ENCODE results near the gene CYP3A5. TPM values are rescaled to one million over a fixed set of nuclear protein-coding genes. Genes with fewer than 3 reads are reported as not detected.
A peak's percentile ranks its signal among the peaks of the same experiment; 100 is the strongest.

Gene CYP3A5
- total RNA-seq, 1 experiment from 2014 or later: not detected

- Histone ChIP-seq H3K27ac (ENCODE audit: low read length) (no peak overlapping the region), H3K79me2 (ENCODE audit: low read length) (no peaks in the 10 kb centered on the region), H3K9ac (ENCODE audit: low read length) (no peak overlapping the region), H4K20me1 (ENCODE audit: low read length) (no peaks in the 10 kb centered on the region), H3K4me2 (ENCODE audit: low read length) (no peak overlapping the region), H3K4me1 (ENCODE audit: insufficient read depth, low read length) (no peaks in the 10 kb centered on the region), H3K4me3 (ENCODE audit: low read length) (no peak overlapping the region), H2AFZ (ENCODE audit: low read length) (no peak overlapping the region), H3K27me3 (ENCODE audit: low read length) (no peaks in the 10 kb centered on the region), H3K36me3 (ENCODE audit: low read depth, low read length) (no peaks in the 10 kb centered on the region), H3F3A (ENCODE audit: low read length, unreplicated experiment) (no peaks in the 10 kb centered on the region), H3K9me3 (ENCODE audit: low read length) (no peaks in the 10 kb centered on the region), H3K9me2 (replicated peaks; ENCODE audit: low read length) (no peaks in the 10 kb centered on the region)
- ChIA-PET POLR2A (ENCODE audit: unreplicated experiment) (no interaction called here), CTCF (no interaction called here)
- intact Hi-C loops (cut with micrococcal nuclease): no loop called here
- BruUV-seq (replicated peaks): no TSS peak
- no peak for DNase-seq
- TF ChIP-seq CTCF (conservative IDR thresholded peaks at IDR 0.05; ENCODE audit: low read depth, low read length): no peak
- TF ChIP-seq EZH2phosphoT487 (IDR thresholded peaks at IDR 0.05; ENCODE audit: borderline replicate concordance, low read length): no peak
- no peak for TF ChIP-seq EZH2 (IDR thresholded peaks at IDR 0.05; ENCODE audit: low read length, unreplicated experiment)
- ATAC-seq: no peak
These were observed 5.4 kb upstream of the CYP3A5 start for GRCh38 chr7:99685129-99685758.

- no peaks in the 10 kb centered on the region for H3K27me3 ChIP-seq (ENCODE audit: low read length)
- H2AFZ ChIP-seq (ENCODE audit: low read length): peak overlapping the region; percentile 43
- H3K27ac ChIP-seq (ENCODE audit: low read length): no peak overlapping the region
- no peaks in the 10 kb centered on the region for H3K79me2 ChIP-seq (ENCODE audit: low read length)
- H3K9me3 ChIP-seq (ENCODE audit: low read length): no peaks in the 10 kb centered on the region
- no TSS peak for BruUV-seq (replicated peaks)
- no peaks in the 10 kb centered on the region for H3K36me3 ChIP-seq (ENCODE audit: low read depth, low read length)
- H3F3A ChIP-seq (ENCODE audit: low read length, unreplicated experiment): no peaks in the 10 kb centered on the region
- ChIA-PET CTCF (no interaction called here), POLR2A (ENCODE audit: unreplicated experiment) (interaction anchor here (0.6 kb wide), 1 partner anchor 57 kb away, joined by 4 read pairs; no protein-coding TSS in a partner anchor)
- no peaks in the 10 kb centered on the region for H3K9me2 ChIP-seq (replicated peaks; ENCODE audit: low read length)
- H3K4me3 ChIP-seq (ENCODE audit: low read length): no peak overlapping the region
- no peak overlapping the region for H3K9ac ChIP-seq (ENCODE audit: low read length)
- ATAC-seq: peak; percentile 99
- H3K4me1 ChIP-seq (ENCODE audit: insufficient read depth, low read length): peaks cover 11% of the 10 kb centered on the region
- TF ChIP-seq EZH2 (IDR thresholded peaks at IDR 0.05; ENCODE audit: low read length, unreplicated experiment): no peak
- TF ChIP-seq CTCF (conservative IDR thresholded peaks at IDR 0.05; ENCODE audit: low read depth, low read length): no peak
- H3K4me2 ChIP-seq (ENCODE audit: low read length): peak overlapping the region; percentile 57
- DNase-seq: peak; percentile 75
- no peaks in the 10 kb centered on the region for H4K20me1 ChIP-seq (ENCODE audit: low read length)
- intact Hi-C loops (cut with micrococcal nuclease): loop anchor here (10.0 kb wide), 1 partner anchor 86 kb away; no protein-coding TSS in a partner anchor
These were observed 780 bp downstream of the CYP3A5 start for GRCh38 chr7:99679032-99679399.

DNA sequence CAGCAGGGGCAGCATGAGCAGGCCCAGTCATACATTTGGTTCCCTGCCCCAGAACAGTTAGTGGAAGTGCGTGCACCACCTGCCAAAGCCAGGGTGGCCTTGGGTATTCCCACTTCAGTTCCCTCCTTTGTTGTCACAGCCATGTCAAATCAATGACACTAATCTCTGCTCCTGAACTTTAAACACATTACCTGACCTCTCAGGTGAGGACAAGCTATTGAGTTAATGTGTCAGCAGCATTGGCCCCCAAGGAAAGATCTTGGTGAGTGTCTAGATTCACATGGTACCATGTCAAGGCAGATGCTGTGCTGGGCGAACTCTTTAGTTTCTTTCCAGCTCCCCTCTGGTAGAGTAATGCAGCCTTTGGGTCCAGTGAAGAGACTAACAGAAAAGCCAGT is 2.1 kb downstream of the CYP3A5 start:
- Histone ChIP-seq H3K27me3 (ENCODE audit: low read length) (no peaks in the 10 kb centered on the region), H3K4me1 (ENCODE audit: insufficient read depth, low read length) (peaks cover 11% of the 10 kb centered on the region), H2AFZ (ENCODE audit: low read length) (no peak overlapping the region), H4K20me1 (ENCODE audit: low read length) (no peaks in the 10 kb centered on the region), H3K4me2 (ENCODE audit: low read length) (no peak overlapping the region), H3K27ac (ENCODE audit: low read length) (no peak overlapping the region), H3K4me3 (ENCODE audit: low read length) (no peak overlapping the region), H3K9ac (ENCODE audit: low read length) (no peak overlapping the region), H3K9me2 (replicated peaks; ENCODE audit: low read length) (no peaks in the 10 kb centered on the region), H3K9me3 (ENCODE audit: low read length) (no peaks in the 10 kb centered on the region), H3K79me2 (ENCODE audit: low read length) (no peaks in the 10 kb centered on the region), H3K36me3 (ENCODE audit: low read depth, low read length) (no peaks in the 10 kb centered on the region), H3F3A (ENCODE audit: low read length, unreplicated experiment) (no peaks in the 10 kb centered on the region)
- no peak for ATAC-seq
- ChIA-PET CTCF (no interaction called here), POLR2A (ENCODE audit: unreplicated experiment) (no interaction called here)
- no TSS peak for BruUV-seq (replicated peaks)
- no peak for DNase-seq
- intact Hi-C loops (cut with micrococcal nuclease): loop anchor here (10.0 kb wide), 1 partner anchor 87 kb away; no protein-coding TSS in a partner anchor
- TF ChIP-seq EZH2phosphoT487 (IDR thresholded peaks at IDR 0.05; ENCODE audit: borderline replicate concordance, low read length): no peak

Measured in PC-3 (cell line).